Ovary (tissue), 9 donors: Measurements from ENCODE around the gene SLCO3A1. TPM values are rescaled to one million over a fixed set of nuclear protein-coding genes. Genes with fewer than 3 reads are reported as not detected.

Source experiments
- DNase-seq, 5 donors: peaks; one replicate each; pipeline ENCODE4 v3.0.0-alpha.2; 2019 to 2020
- H3K27ac ChIP-seq, 2 donors: fragments of 200-600 bp; one replicate each; pipeline versions ENCODE4 v1.5.1 to v1.8.0; 2019 to 2022
- H3K27me3 ChIP-seq: fragments of 200-600 bp; one replicate; pipeline ENCODE4 v1.8.0; 2022
- H3K36me3 ChIP-seq: fragments of 200-600 bp; sonication (generic); one replicate; pipeline ENCODE4 v1.5.1; 2019
- H3K4me1 ChIP-seq: one replicate; pipeline ENCODE4 v1.8.1; 2013; ENCODE audit warnings: mild to moderate bottlenecking, moderate library complexity; ENCODE audit not compliant: insufficient read depth
- H3K4me3 ChIP-seq: fragments of 200-600 bp; sonication (generic); one replicate; pipeline ENCODE4 v1.5.1; 2017
- H3K9me3 ChIP-seq, 2 donors: fragments of 200-600 bp in 1 of 2; sonication (generic) in 1 of 2; one replicate each; pipeline versions ENCODE4 v1.5.1 to v1.8.1; 2013 to 2019; ENCODE audit warnings: mild to moderate bottlenecking in 1 of 2, moderate library complexity in 1 of 2
- EP300 ChIP-seq: sonication (generic); formaldehyde crosslinking; IDR thresholded peaks from one replicate; pipeline ENCODE4 v1.6.1; 2017; ENCODE audit warnings: antibody characterized with exemption
- POLR2A ChIP-seq: fragments of 450-650 bp; IDR thresholded peaks from one replicate; pipeline ENCODE4 v1.6.1; 2017; ENCODE audit warnings: antibody characterized with exemption, mild to moderate bottlenecking, moderate library complexity
- WGBS, 3 donors: extraction: QIAGEN DNeasy Blood & Tissue Kit in 1 of 3; methylation state at CpG; one replicate each; pipeline versions ENCODE4 v1.1.5 to v1.1.7; 2013 to 2017; 5-methylcytosine and 5-hydroxymethylcytosine counted together
- intact Hi-C, 4 donors: fragments of 100-400 bp; cut with DNase I; formaldehyde crosslinking; loops; one replicate each; pipeline versions ENCODE4 v1.11.0 to v1.15.1; 2022 to 2023
- polyA plus RNA-seq, 2 donors: library from polyadenylated mRNA; stranded (reverse); fragments of 200-250 nt in 1 of 2; fragments of 350-450 nt in 1 of 2; fragmentation: Illumina TruSeq in 1 of 2; extraction: RNeasy Lipid Tissue Mini Kit (QIAGEN cat#74804) in 1 of 2; gene quantifications; one replicate each; pipeline ENCODE4 v1.2.3, GENCODE V29; 2013 to 2014
- total RNA-seq, 7 donors: library from RNA; depleted of rRNA in 2 of 7; stranded (reverse); fragments of >200 nt in 2 of 7; fragmentation: NEBNext Ultra II Directional in 3 of 7; extraction: Animal tissue kit (Norgen Biotek cat#: 25700) in 3 of 7; gene quantifications; one replicate each; pipeline versions ENCODE4 v1.1.0 to v1.2.4, GENCODE V29; 2016 to 2023
- TF ChIP-seq, protein P1 (sequence below), 3 donors: fragments of 450-650 bp in 2 of 3; fragments of 200-600 bp in 1 of 3; IDR thresholded peaks; one replicate each; pipeline versions ENCODE4 v1.5.1 to v1.8.0; 2016 to 2022; ENCODE audit warnings: antibody characterized with exemption in 3 of 3, mild to moderate bottlenecking in 1 of 3
- donor health status: DM: no; HTN: no; CAD: no; lungs with moderate emphysema.
- donor health status: DM: no; HTN: no; CAD: no.
- donor health status: Bipolar disorder and iron deficiency.
- donor health status: DM: yes; HTN: yes; CAD: no.
- donor health status: DM: no; HTN: no; CAD: no.
- donor health status: DM: yes; HTN: yes; CAD: no.

Gene SLCO3A1
- total and polyA plus RNA-seq, 9 donors, result 5.0 to 20.0 (median 12.5) TPM

DNA sequence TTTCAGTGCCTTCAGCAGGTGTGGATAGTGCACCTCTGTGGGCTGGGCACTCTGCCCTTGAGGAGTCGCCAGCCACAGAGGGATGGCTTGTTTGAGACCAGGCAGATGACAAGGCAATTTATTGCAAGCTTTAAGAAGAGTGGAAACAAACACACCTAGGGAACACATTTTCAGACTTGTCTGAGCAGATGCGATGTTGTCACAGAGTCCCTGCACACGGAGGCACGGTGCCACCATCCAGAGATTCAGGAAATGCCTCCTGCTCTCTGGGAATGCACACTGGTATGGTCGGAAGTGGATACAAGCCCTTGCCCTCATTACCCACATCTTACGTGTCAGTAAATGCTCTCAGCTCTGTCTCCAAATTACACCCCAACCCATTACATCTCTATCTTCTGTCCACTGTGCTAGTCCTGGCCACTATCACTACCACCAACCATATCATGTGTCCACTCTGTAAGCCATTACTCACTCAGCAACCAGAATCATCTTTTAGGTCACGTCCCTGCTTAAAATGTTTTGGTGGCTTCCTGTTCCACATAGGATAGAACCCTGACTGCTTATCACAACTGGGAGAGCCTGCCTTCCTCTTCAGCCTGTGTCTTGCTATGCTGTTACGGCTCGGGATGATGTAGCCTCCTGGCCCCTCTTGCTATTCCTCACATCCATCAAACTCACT, 196.9 kb downstream of the SLCO3A1 start:
- 80 to 82% (median 81%) methylated on average over 9 of the region's 9 CpGs for WGBS, 3 donors
- TF ChIP-seq, protein P1, sequence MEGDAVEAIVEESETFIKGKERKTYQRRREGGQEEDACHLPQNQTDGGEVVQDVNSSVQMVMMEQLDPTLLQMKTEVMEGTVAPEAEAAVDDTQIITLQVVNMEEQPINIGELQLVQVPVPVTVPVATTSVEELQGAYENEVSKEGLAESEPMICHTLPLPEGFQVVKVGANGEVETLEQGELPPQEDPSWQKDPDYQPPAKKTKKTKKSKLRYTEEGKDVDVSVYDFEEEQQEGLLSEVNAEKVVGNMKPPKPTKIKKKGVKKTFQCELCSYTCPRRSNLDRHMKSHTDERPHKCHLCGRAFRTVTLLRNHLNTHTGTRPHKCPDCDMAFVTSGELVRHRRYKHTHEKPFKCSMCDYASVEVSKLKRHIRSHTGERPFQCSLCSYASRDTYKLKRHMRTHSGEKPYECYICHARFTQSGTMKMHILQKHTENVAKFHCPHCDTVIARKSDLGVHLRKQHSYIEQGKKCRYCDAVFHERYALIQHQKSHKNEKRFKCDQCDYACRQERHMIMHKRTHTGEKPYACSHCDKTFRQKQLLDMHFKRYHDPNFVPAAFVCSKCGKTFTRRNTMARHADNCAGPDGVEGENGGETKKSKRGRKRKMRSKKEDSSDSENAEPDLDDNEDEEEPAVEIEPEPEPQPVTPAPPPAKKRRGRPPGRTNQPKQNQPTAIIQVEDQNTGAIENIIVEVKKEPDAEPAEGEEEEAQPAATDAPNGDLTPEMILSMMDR (IDR thresholded peaks at IDR 0.05), result no peak
- no peak for TF ChIP-seq POLR2A
- DNase-seq, result no peak
- no peaks in the 10 kb centered on the region for H3K36me3 ChIP-seq
- no peak overlapping the region for H3K4me3 ChIP-seq
- no peak overlapping the region for H3K27ac ChIP-seq
- no peaks in the 10 kb centered on the region for H3K4me1 ChIP-seq
- H3K27me3 ChIP-seq, result no peaks in the 10 kb centered on the region
- intact Hi-C loops, result loop anchor here in 1 of 4 donors (5.0 kb wide), 1 partner anchor 157 kb away; no protein-coding TSS in a partner anchor
- H3K9me3 ChIP-seq, result no peaks in the 10 kb centered on the region

DNA sequence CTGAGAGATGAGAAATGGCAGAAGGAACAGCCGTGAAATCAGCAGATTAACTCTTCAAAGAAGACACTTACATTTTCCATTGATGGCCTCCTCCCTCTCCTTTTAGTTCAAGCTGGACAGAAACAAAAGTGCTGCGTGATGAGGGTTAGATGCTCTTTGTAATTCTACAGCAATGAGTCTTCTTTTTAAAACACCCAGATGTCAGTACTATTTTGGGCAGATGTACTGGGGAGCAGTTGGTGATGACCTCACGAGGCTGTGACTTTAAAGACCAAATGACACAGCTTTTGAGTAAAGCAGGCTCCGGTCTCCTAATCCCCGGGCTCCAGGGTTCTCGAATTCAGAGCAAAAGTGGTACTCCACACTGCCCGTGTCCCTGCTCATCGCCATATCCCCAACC, 198.2 kb downstream of the SLCO3A1 start:
- Histone ChIP-seq H3K4me3 (no peak overlapping the region), H3K36me3 (no peaks in the 10 kb centered on the region), H3K9me3 (no peaks in the 10 kb centered on the region), H3K27me3 (no peaks in the 10 kb centered on the region), H3K4me1 (no peaks in the 10 kb centered on the region), H3K27ac (no peak overlapping the region)
- intact Hi-C loops, result loop anchor here in 1 of 4 donors (5.0 kb wide), 1 partner anchor 156 kb away; no protein-coding TSS in a partner anchor
- WGBS, 3 donors, result 86 to 90% (median 90%) methylated on average over 8 of the region's 8 CpGs
- DNase-seq, result no peak
- TF ChIP-seq, protein P1 (IDR thresholded peaks at IDR 0.05), result no peak
- TF ChIP-seq POLR2A (no peak), EP300 (no peak)

DNA sequence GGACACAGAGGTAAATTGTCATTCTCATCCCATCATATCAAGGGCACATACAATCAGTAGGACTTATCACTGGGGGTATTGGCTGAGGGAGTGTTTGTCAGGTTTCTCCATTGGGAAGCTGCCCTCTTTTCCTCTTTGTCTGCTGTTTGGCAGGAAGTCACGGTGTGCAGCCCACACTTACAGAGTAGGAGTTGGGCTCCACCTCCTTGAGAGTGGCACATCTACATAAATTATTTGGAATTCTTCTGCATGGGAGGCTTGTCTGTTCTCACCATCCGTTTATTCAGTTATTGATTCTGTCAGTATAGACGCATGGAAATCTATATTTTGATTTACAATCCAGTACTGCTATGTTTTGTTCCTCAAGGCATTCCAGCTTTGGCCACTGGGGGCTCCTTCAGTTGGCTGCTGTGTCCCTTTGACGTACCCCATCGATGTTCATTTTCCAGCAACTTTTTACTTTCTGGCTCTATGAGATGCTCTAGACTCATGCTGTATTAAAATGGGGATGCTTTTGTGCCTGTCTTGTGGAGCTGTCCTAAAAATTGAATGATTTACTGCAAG, 200.3 kb downstream of the SLCO3A1 start:
- Histone ChIP-seq H3K4me3 (no peak overlapping the region), H3K4me1 (peaks cover 1% of the 10 kb centered on the region), H3K9me3 (no peaks in the 10 kb centered on the region), H3K36me3 (no peaks in the 10 kb centered on the region), H3K27me3 (no peaks in the 10 kb centered on the region), H3K27ac (no peak overlapping the region)
- WGBS, 3 donors, result 60 to 68% (median 67%) methylated on average over 5 of the region's 5 CpGs
- intact Hi-C loops, result loop anchor here in 1 of 4 donors (5.0 kb wide), 1 partner anchor 153 kb away; no protein-coding TSS in a partner anchor
- no peak for TF ChIP-seq POLR2A
- TF ChIP-seq EP300, result no peak
- TF ChIP-seq, protein P1 (IDR thresholded peaks at IDR 0.05), result no peak
- no peak for DNase-seq

DNA sequence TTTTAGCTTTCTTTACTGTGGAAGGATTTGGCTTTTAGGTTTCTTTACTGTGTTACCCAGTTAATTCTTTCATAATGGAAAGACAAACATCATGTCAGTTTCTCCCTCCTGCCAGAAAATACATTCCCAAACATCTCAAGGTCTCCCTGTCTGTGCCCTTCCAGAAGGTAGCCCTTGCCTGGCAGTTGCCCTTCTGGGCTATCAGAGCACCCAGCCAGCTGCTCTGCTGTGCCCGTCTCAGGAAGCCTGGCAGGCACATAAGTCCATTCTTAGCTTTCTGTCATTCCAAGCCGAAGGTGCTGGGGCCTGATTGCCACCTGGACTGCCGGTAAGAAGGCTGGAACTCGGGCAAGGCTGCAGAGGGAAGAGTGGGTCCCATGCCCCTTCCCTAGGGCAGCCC, 203.4 kb downstream of the SLCO3A1 start:
- Histone ChIP-seq H3K27me3 (no peaks in the 10 kb centered on the region), H3K4me1 (peaks cover 1% of the 10 kb centered on the region), H3K4me3 (no peak overlapping the region), H3K27ac (no peak overlapping the region), H3K36me3 (no peaks in the 10 kb centered on the region), H3K9me3 (no peaks in the 10 kb centered on the region)
- intact Hi-C loops, result loop anchor here in 1 of 4 donors (5.0 kb wide), 1 partner anchor 40 kb away; no protein-coding TSS in a partner anchor
- no peak for DNase-seq
- WGBS, 3 donors, result 39 to 66% (median 59%) methylated on average over 4 of the region's 4 CpGs
- TF ChIP-seq EP300 (no peak), POLR2A (no peak)
- TF ChIP-seq, protein P1 (IDR thresholded peaks at IDR 0.05), result no peak
